HG03045 (cell line): ENCODE measurements around the gene MEX3B.
"Not testable (repeated sequence)": the region's sequence is repeated elsewhere in the genome, so short reads cannot be mapped to it uniquely, and the experiment has no call there.

Experiments used
- ATAC-seq: cut with Tn5 transposase; IDR thresholded peaks from one replicate; pipeline ENCODE4 v1.9.1; 2021; ENCODE audit warnings: mild to moderate bottlenecking, moderate library complexity; ENCODE audit not compliant: unreplicated experiment

Gene MEX3B

GRCh38 chr15:82051664-82052063 lies 5.8 kb upstream of the MEX3B start:
- no peak for ATAC-seq

DNA sequence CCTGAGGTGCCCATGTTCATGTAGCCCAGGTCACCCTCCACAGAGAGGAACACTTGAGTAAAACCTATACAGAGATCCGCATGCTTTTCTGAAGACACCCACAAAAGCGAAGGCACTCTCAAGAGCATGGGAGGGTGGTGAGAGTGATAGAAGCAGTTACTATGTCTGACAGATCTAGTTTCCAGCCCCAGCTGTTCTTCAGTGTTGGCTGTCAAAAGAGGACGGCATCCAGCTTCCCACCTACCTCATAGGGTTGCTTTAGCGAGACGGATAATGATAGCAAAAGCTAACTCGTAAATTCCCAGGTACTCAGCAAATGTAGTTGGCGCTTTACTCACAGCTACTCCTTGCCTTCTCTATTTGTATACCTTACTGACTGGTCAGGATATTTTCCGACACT lies 3.0 kb upstream of the MEX3B start:
- no peak for ATAC-seq

DNA sequence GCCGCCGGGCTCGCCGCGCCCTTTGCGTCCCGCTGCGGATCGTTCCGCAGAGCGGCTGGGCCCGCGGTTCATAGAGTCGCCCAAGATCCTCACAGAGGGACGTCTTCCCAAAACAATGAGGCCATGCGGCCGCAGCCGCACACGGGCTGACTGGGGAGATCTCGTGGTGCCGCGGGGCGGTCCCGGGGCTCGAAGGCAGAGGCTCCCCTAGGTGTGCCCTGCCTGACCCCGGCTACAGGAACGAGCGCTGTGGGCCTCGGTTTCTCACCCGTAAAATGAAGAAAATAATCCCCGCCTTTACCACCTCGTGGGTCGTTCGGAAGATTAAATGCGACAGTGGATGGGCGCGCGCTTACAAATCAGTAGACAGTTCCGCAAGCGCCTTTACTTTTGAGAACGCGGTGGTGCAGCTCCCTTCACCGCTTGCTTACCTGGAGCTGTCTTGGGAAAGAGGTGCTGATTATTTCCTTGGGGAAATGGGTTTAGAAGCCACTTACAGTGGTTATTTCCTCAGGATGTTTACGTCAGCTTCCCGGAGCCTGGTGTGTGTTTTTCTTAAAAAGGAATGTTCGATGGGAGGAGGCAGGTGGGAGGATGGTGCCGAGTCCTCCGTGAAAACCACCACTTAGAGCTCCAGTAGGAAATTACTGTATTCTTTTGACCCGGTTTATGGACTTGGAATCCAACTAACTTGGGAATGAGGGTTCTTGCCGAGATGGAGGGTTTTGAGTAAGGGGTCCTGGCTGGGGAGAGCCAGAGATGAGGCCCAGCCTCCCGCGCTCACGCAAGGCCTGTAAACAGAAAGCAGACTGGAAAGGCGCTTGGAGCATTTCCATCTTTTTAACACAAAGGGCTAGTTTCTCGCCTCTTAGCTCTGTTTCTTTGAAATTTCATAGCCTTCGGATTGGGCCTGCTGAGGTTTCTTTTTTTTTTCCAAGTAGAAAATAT lies 1.9 kb upstream of the MEX3B start:
- no peak for ATAC-seq

- peak; percentile 68 for ATAC-seq
These were observed 1.0 kb upstream of the MEX3B start for GRCh38 chr15:82046666-82047452.

GRCh38 chr15:82045179-82045891 lies 483 bp downstream of the MEX3B start:
- ATAC-seq = peak; percentile 7

DNA sequence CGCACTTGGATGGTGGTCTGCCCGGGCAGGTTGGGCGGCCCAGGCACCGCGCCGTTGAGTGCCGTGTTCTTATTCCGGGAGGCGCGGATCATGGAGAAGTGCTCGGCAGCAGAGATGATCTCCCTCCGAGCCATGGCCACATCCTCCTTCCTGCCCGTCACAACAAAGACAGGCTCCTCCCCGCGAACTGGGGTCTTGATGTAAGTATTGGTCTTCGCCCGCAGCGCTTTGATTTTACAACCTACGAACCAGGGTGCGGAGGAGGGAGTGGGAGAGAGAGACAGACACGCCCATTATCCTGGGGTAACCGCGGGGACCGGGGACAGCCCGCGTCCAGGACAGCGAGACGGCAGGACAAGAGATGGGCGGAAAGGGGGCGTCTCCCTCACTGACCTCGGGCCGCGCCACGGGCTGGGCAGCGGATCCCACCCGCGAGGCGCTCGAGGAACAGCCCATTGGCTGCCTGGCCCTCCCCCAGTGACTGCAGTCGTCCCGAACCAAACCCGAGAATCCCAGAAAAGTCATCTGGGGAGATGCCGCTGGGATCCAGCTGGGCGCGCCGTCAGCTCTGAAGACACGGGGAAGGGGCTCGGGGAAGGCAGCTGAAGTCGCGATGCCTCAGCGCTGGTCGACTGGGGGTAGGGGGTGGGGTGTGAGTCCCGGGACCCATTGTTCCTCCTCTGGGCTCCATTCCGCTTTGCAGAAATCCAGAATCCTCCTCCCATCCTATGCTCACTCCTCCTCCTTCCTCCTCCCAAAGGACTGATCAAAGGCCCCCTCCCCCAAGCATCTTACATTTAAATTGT lies 1.2 kb downstream of the MEX3B start:
- ATAC-seq = no peak

DNA sequence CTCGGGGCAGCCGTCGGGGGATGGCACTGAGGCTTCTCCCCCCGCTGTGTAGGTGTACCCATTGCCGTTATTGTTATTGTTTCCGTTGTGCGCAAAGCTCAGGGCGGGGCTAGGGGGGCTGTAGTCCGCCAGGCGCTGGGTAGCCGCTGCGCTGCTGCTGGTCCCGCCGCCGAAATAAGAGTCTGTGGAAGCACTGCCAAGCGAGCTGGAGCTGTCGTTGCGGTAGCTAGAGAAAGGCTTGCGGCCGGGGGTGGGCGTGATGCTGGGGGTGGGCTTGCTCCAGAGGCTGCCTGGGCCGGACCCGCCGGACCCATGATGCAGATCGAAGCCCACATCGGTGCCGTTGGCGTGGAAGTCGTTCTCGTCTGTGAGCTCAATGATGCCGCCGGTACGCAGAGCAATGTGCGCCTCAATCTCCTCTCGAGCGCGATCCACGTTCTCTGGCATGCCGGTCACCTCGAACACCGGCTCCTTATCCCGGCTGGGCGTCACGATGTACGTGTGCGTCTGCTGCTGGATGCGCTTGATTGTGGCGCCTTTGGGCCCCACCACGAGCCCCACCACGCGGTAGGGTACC lies 1.9 kb downstream of the MEX3B start:
- ATAC-seq = no peak

DNA sequence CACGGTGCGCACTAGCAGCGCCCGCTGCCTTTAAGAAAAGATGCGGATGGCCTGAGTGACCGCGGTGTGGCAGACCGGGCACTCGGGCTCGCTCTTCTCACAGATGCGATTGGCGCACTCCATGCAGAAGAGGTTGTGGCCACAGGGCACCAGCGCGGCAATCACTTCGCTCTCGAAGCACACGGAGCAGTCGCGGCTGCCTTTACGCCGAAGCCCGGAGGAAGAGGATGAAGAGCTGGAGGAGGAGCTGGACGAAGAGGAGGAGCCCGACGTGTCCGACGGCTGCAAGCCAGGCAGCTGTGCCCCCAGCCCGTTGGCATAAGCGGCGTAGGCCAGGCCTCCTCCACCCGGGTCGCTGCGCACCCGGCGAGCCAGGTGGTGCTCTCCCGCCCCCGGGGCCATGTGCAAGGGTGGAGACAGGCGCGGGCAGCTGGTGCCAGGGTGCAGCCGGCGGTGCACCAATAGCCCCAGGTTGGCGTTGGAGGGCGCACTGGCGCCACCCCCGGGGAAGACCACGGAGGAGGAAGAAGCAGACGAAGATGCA lies 2.6 kb downstream of the MEX3B start:
- ATAC-seq = no peak

GRCh38 chr15:82040862-82041261 lies 5.0 kb downstream of the MEX3B start:
- no peak for ATAC-seq

DNA sequence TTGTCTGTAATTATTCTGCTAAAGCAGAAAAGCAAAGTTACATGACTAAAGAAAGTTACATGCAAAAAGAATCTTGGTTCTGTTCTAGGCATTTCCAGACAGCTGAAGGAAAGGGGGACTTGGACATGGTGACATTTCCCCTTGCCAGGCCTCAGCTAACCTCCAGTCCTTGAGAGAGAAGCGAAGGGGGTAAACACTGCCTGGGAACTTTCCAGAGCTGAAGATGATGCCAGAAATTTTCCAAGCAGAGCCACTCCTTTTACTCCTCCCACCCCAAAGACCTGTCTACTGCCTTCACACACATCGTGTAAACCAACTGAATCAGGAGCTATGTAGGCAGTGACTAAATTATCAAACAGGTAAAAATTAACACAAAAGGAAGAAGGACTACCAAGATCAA lies 5.4 kb downstream of the MEX3B start:
- ATAC-seq = no peak

DNA sequence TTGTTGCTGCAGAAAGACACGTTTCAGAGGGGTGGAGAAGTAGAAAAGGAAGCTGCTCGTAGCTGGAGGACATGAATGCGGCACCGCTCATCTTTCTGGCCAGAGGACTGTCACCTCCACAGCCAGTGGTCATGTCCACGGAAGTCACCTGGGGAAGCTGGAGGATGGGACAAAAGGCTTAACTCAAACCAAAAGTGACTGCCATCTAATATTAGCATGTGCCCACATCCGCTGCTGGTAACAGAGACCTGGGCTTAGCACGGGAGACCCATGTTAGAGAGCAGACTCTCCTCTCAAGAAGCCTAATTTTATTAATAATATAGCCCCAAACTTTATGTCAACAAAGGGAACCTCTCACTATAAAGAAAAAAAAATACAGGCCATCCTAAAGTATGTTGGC lies 5.9 kb downstream of the MEX3B start:
- no peak for ATAC-seq

- no peak for ATAC-seq
These were observed 9.4 kb downstream of the MEX3B start for GRCh38 chr15:82036461-82036860.

DNA sequence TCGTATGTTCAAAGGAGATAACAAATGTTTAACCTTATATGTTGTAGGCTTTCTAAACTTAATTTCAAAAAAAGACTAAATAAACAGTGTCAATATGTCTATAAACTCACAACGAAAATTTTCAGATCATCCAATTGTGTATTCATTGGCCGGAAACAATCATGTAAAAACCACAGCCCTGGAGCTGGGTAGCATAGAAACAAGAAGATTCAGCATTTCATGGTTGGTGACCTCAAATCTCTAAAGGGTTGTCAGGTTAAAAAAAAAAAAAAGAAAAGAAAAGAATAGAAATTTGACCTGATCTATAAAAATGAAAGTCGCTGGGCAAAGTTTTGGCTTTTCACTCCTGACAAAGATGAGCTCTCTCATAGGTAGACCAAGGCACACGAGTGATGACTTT lies 13.9 kb downstream of the MEX3B start:
- ATAC-seq = no peak

DNA sequence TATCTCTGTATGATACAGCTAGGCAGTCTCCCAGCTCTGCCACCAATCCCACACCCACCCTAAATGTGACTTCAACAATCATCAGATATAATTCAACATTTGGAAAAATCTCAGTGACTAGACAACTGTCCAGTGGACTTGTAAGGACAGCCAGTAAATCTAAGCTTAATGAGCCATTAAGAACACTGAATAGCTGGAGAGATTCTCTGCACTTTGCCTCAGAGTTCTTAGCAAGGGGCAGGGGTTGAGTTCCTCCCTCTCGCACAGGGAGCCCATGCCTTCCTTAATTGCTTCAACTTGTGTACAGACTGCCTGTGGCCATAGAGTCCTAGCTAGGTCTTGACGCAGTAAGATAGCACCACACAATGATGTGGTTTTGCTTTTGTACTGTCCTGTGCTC lies 15.6 kb downstream of the MEX3B start:
- ATAC-seq = no peak

GRCh38 chr15:82028163-82028562 lies 17.7 kb downstream of the MEX3B start:
- not testable (repeated sequence) for ATAC-seq

DNA sequence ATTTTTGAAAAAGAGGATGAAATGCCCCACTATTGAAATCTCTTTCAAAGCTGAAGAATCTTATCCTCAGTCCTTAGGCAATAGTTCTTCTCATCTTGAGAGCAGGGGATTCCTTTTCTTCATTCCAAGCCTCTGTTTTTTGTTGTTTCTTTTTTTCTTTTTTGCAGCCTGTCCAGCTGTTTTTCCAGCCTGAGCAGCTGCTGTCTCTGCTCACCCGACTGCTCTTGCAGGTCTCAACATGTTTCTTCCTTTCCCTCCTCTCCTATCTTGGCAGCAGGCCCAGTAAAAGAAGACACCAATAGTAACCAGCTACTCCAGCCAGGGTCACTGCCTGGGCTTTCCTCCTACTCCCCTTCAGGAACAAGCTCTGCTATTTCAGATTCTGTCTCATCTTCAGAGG lies 23.8 kb downstream of the MEX3B start:
- ATAC-seq = no peak

DNA sequence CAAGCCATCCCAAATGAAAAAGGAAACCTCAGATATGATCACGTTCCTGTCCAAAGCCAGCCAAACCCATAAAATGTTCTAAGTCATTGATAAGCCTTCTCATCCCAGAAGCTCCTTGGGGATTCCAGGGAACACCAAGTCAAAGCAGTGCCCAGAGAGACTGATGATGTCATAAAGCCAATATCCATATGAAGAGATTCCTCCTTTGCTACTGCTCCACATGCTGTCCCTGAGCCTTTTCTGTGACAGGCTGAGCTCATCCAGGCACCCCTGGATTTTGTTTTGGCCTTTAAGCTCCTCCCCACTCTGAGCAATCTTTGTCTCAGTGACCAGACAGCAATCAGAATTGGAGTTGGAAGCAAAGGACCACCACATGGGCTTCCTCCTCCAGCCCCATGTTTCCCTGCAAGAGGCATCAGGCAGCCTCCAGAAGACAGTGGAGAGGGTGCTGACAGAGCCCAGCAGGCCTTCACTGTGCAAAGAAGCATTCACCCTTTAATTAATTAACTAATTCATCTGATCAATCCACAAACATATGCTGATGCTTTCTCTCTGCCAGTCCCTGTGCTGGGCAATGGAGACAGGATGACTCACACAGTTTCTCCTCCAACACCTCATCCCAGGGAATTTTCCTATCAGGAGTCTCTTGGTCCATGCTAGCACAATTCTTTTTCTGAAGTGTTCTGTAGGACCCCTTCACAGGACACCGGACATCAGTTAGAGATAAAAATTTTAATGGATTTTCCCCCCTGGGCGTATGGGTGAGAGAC lies 25.0 kb downstream of the MEX3B start:
- no peak for ATAC-seq

- no peak for ATAC-seq
These were observed 27.6 kb downstream of the MEX3B start for GRCh38 chr15:82018201-82018600.

DNA sequence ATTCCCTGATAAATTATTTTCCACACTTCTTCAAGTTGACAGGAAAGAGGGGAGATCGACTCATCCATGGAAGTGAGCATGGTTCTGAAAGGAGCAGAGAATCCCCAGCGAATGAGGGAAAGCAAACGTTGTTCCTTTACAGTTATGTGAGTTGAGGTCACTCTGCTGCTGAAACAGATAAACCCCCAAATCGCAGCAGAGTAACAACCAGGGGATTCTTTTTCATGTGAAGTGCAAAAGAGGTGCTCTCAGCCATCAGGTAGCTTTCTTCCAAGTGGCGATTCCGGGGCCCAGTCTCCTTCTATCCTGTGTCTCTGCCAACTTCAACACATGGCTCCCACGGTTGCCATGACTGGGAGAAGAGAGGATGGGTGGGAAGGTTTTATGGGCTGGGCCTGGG lies 28.2 kb downstream of the MEX3B start:
- ATAC-seq = no peak
